K562 (cell line): Measurements from ENCODE around the gene PGRMC2. TPM values are rescaled to one million over a fixed set of nuclear protein-coding genes. Genes with fewer than 3 reads are reported as not detected.

Experiments used
- ATF4 ChIP-seq: fragments of 450-650 bp; formaldehyde crosslinking; IDR thresholded peaks from 2 replicates; pipeline ENCODE4 v1.4.0; 2022; ENCODE audit warnings: mild to moderate bottlenecking, moderate library complexity
- C11orf30 ChIP-seq: fragments of 450-650 bp; IDR thresholded peaks from 2 replicates; pipeline ENCODE4 v1.6.1; 2016; ENCODE audit warnings: low read depth, mild to moderate bottlenecking
- MAFF ChIP-seq: IDR thresholded peaks from 2 replicates; pipeline ENCODE4 v1.6.1; 2012; ENCODE audit warnings: low read length, improper control_type of control experiment
- SREBF1 ChIP-seq: fragments of 150-350 bp; IDR thresholded peaks from 2 replicates; pipeline ENCODE4 v1.6.1; 2014; ENCODE audit warnings: antibody characterized with exemption, low read depth, low read length, borderline replicate concordance
- TCF15 ChIP-seq: fragments of 250-450 bp; sonication (Bioruptor Pico); IDR thresholded peaks from 2 replicates; pipeline ENCODE4 v1.8.0; 2022; ENCODE audit warnings: moderate library complexity, mild to moderate bottlenecking, inconsistent platforms
- TRIM25 ChIP-seq: fragments of 450-650 bp; IDR thresholded peaks from 2 replicates; pipeline ENCODE4 v1.7.0; 2016; ENCODE audit warnings: borderline replicate concordance
- ZFP36 ChIP-seq: fragments of 150-350 bp; IDR thresholded peaks from 2 replicates; pipeline ENCODE4 v1.6.1; 2018; ENCODE audit warnings: low read length, low read depth; ENCODE audit not compliant: partially characterized antibody
- ZKSCAN8 ChIP-seq: fragments of 200-800 bp; sonication (Bioruptor generic); IDR thresholded peaks from 2 replicates; pipeline ENCODE4 v1.6.1; 2016; ENCODE audit warnings: missing genetic modification characterization, missing compliant biosample characterization
- ZNF316 ChIP-seq: fragments of 450-650 bp; IDR thresholded peaks from 2 replicates; pipeline ENCODE4 v1.6.1; 2016
- ZNF318 ChIP-seq, 2 experiments: fragments of 450-650 bp; IDR thresholded peaks; 2 replicates each; pipeline ENCODE4 v1.6.1; 2016; ENCODE audit warnings: mild to moderate bottlenecking in 2 of 2, borderline replicate concordance in 1 of 2, low read depth in 1 of 2, moderate library complexity in 1 of 2
- polyA plus RNA-seq, 8 experiments: library from polyadenylated mRNA; depleted of rRNA in 4 of 8; stranded (reverse) in 5 of 8; unstranded in 3 of 8; fragments of >200 nt; fragmentation: Nextera tagmentation in 2 of 8; fragmentation: Illumina TruSeq in 1 of 8; extraction: Ambion mirVana in 2 of 8; extraction: Trizol in 1 of 8; gene quantifications; 2 replicates each; pipeline versions ENCODE4 v1.2.1 to v1.2.3, GENCODE V29; 2011 to 2014; ENCODE audit warnings: inconsistent platforms in 1 of 8, missing spikeins in 1 of 8
- total RNA-seq, 7 experiments: library from RNA; depleted of rRNA in 6 of 7; stranded (reverse); fragments of >200 nt in 6 of 7; fragmentation: Illumina TruSeq in 2 of 7; extraction: Trizol in 2 of 7; gene quantifications; 2 replicates each; pipeline versions ENCODE4 v1.2.1 to v1.2.3, GENCODE V29; 2011 to 2021; ENCODE audit warnings: low replicate concordance in 1 of 7

The PGRMC2 gene
- total and polyA plus RNA-seq, 9 of the 15 experiments (the other 6 are each of a cell fraction or from before 2014, with no cell fraction given): 12.4 to 81.3 (median 22.7) TPM

- TF ChIP-seq ZNF318 (IDR thresholded peaks at IDR 0.05; ENCODE audit: borderline replicate concordance in 1 of 2, low read depth in 1 of 2) (no peak), ATF4 (CRISPR knock-in tag) (no peak), ZKSCAN8 (CRISPR knock-in tag) (no peak), TCF15 (CRISPR knock-in tag) (no peak), MAFF (peak; percentile 17; the same call in 1 of the 2 replicates), ZFP36 (peak; percentile 86), TRIM25 (no peak), ZNF316 (peak; percentile 83), SREBF1 (no peak), C11orf30 (peak; percentile 53; the same call in 1 of the 2 replicates)
- TF ChIP-seq, all 486 proteins: peak for 6
Measured at GRCh38 chr4:128249787-128250668, 37.6 kb downstream of the PGRMC2 start (continued).
